Lung (tissue), 12 donors: ENCODE results near the gene CDH23. TPM values are rescaled to one million over a fixed set of nuclear protein-coding genes. Genes with fewer than 3 reads are reported as not detected.
A peak's percentile ranks its signal among the peaks of the same experiment; 100 is the strongest.

Source experiments
- ATAC-seq: fragments of 200-7000 bp; cut with Tn5 transposase; one replicate; pipeline ENCODE4 v1.9.1; 2020; ENCODE audit warnings: moderate number of reproducible peaks; ENCODE audit not compliant: insufficient read depth, low FRiP score
- DNase-seq, 3 donors: peaks; one replicate each; pipeline ENCODE4 v3.0.0-alpha.2; 2013 to 2017
- H3K27ac ChIP-seq, 2 donors: one replicate each; pipeline ENCODE4 v1.5.1; 2013; ENCODE audit warnings: mild to moderate bottlenecking in 2 of 2, moderate library complexity in 2 of 2, control low read depth in 1 of 2, inconsistent platforms in 1 of 2, low read depth in 1 of 2, low read length in 1 of 2
- H3K27me3 ChIP-seq, 3 donors: one replicate each; pipeline ENCODE4 v1.5.1; 2013; ENCODE audit warnings: low read length in 2 of 3; ENCODE audit not compliant: control insufficient read depth in 3 of 3, insufficient read depth in 3 of 3
- H3K36me3 ChIP-seq, 4 donors: one replicate each; pipeline ENCODE4 v1.5.1; 2013; ENCODE audit warnings: low read length in 4 of 4, mild to moderate bottlenecking in 1 of 4, moderate library complexity in 1 of 4; ENCODE audit not compliant: control insufficient read depth in 4 of 4, insufficient read depth in 4 of 4
- H3K4me1 ChIP-seq, 5 donors: one replicate each; pipeline ENCODE4 v1.5.1; 2013; ENCODE audit warnings: low read length in 5 of 5, mild to moderate bottlenecking in 2 of 5, moderate library complexity in 1 of 5; ENCODE audit not compliant: control insufficient read depth in 5 of 5, insufficient read depth in 5 of 5
- H3K4me3 ChIP-seq: one replicate; pipeline ENCODE4 v1.5.1; 2013; ENCODE audit warnings: mild to moderate bottlenecking, control low read depth, moderate library complexity
- H3K9ac ChIP-seq, 2 donors: one replicate each; pipeline ENCODE4 v1.5.1; 2013; ENCODE audit warnings: low read length in 2 of 2, control low read depth in 1 of 2; ENCODE audit not compliant: insufficient read depth in 1 of 2
- H3K9me3 ChIP-seq, 4 donors: one replicate each; pipeline ENCODE4 v1.5.1; 2013; ENCODE audit warnings: low read length in 3 of 4, mild to moderate bottlenecking in 1 of 4, moderate library complexity in 1 of 4; ENCODE audit not compliant: control insufficient read depth in 4 of 4, insufficient read depth in 3 of 4
- CTCF ChIP-seq: IDR thresholded peaks from 2 replicates; pipeline ENCODE4 v1.5.1; 2012; ENCODE audit warnings: mild to moderate bottlenecking; ENCODE audit errors: control extremely low read depth, extremely low read depth
- WGBS, 2 donors: extraction: QIAGEN DNeasy Blood & Tissue Kit; methylation state at CpG; one replicate each; pipeline ENCODE4 v1.1.7; 2013; 5-methylcytosine and 5-hydroxymethylcytosine counted together
- polyA plus RNA-seq, 2 donors: library from polyadenylated mRNA; stranded (reverse); fragments of 200-250 nt; gene quantifications; one replicate each; pipeline ENCODE4 v1.2.1, GENCODE V29; 2013
- total RNA-seq, 2 donors: library from RNA; depleted of rRNA in 1 of 2; stranded (reverse); fragments of >200 nt in 1 of 2; gene quantifications; one replicate each; pipeline ENCODE4 v1.2.1, GENCODE V29; 2014 to 2021
- donor health status: control.
- donor health status: control.
- donor health status: Bipolar disorder and iron deficiency.
- donor health status: healthy.
- donor health status: DM: yes; HTN: yes; CAD: no.

The CDH23 gene
- total and polyA plus RNA-seq, 4 donors: 4.5 to 29.5 (median 6.0) TPM

- Histone ChIP-seq H3K4me3 (no peak overlapping the region), H3K4me1 (peaks cover 10 to 35% (median 13%) of the 10 kb centered on the region in 5 donors), H3K27ac (peak overlapping the region in 1 of 2 donors; percentile 0), H3K9ac (no peak overlapping the region), H3K27me3 (no peaks in the 10 kb centered on the region), H3K36me3 (peaks cover 0 to 16% (median 0%) of the 10 kb centered on the region in 4 donors), H3K9me3 (no peaks in the 10 kb centered on the region)
- 92 to 93% methylated on average over 3 of the region's 3 CpGs for WGBS, 2 donors
- no peak for ATAC-seq
- no peak for DNase-seq
- TF ChIP-seq CTCF: no peak
Measured at GRCh38 chr10:71761105-71761511, 364.4 kb downstream of the CDH23 start.

- Histone ChIP-seq H3K9ac (no peak overlapping the region), H3K36me3 (peaks cover 0 to 16% (median 0%) of the 10 kb centered on the region in 4 donors), H3K9me3 (no peaks in the 10 kb centered on the region), H3K27ac (peak overlapping the region in 1 of 2 donors; percentile 0), H3K4me3 (no peak overlapping the region), H3K27me3 (no peaks in the 10 kb centered on the region), H3K4me1 (peaks cover 5 to 37% (median 11%) of the 10 kb centered on the region in 5 donors)
- no peak for ATAC-seq
- no peak for DNase-seq
- no peak for TF ChIP-seq CTCF
- WGBS, 2 donors: 92 to 93% methylated on average over 26 of the region's 26 CpGs
Measured at GRCh38 chr10:71761541-71762113, 364.9 kb downstream of the CDH23 start.

GRCh38 chr10:71762324-71762723 is 365.6 kb downstream of the CDH23 start:
- no peak overlapping the region for H3K9ac ChIP-seq
- H3K27me3 ChIP-seq: no peaks in the 10 kb centered on the region
- 85 to 88% methylated on average over 5 of the region's 5 CpGs for WGBS, 2 donors
- no peak overlapping the region for H3K4me3 ChIP-seq
- peaks cover 0 to 16% (median 0%) of the 10 kb centered on the region in 4 donors for H3K36me3 ChIP-seq
- no peak for TF ChIP-seq CTCF
- H3K4me1 ChIP-seq: peaks cover 0 to 43% (median 10%) of the 10 kb centered on the region in 5 donors
- ATAC-seq (no peak), DNase-seq (no peak)
- peak overlapping the region in 1 of 2 donors; percentile 21 for H3K27ac ChIP-seq
- no peaks in the 10 kb centered on the region for H3K9me3 ChIP-seq
